Dermis blood vessel endothelial cell (primary cell): ENCODE measurements around the gene AHCYL2. TPM values are rescaled to one million over a fixed set of nuclear protein-coding genes. Genes with fewer than 3 reads are reported as not detected.
A peak's percentile ranks its signal among the peaks of the same experiment; 100 is the strongest.
"Not testable (repeated sequence)": the region's sequence is repeated elsewhere in the genome, so short reads cannot be mapped to it uniquely, and the experiment has no call there.

ENCODE experiments used
- DNase-seq: peaks from one replicate; pipeline ENCODE4 v3.0.0; 2010
- total RNA-seq: library from RNA; depleted of rRNA; stranded (reverse); fragments of >200 nt; gene quantifications from 2 replicates; pipeline ENCODE4 v1.2.3, GENCODE V29; 2014

Gene AHCYL2
- total RNA-seq, 1 donor from 2014 or later = 20.9 TPM

DNA sequence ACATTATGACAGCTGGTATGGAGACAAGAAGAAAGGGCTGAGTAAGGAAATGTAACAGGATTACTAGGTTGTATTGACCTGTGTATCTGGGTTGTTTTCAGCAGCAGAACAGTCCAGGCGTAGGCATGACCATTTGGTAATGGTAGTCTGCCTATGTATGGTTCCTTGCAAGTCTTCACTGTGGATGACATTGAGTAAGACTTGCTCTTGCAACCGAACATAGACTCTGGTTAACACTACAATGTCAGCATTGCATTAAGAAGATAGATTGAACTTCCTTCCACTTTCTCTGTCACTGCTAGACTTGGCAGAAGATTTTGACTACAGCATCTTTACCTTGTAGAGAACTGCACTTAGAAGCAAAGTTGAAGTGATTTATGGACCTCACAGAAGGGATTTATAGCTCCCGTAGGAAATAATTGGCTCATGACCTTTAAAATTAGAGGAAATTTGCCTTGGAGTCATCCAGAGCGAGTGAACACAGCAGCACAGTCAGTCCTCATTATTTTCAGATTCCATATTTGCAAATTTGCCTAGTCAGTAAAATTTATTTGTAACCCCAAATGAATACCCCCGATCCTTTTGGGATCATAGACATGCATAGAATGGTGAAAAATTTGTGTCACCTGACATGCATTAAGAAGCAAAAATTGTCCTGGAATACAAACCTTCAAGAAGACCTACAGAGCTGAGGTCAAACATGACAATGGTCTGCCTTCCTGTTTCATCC lies 129.8 kb downstream of the AHCYL2 start:
- no peak for DNase-seq

DNA sequence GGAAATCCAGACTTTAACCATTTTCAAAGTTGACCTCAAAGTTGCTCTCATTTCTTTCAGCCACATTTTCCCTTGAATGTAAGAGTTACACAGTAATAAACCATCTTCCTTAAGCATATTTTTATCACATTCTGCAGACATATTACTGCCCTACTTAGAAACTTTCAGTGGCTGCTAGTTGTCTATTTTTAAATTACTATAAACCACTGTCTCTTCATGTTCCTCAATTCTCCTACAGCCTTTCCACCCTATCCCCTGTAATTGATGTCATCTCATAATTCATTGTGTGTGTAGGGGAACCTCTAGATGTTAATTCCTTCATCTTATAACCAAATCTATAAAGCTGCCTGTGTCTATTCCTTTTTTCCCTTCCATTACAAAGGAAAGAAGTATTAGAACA lies 131.3 kb downstream of the AHCYL2 start:
- no peak for DNase-seq

GRCh38 chr7:129359176-129359575 lies 134.3 kb downstream of the AHCYL2 start:
- no peak for DNase-seq

GRCh38 chr7:129359638-129360037 lies 134.8 kb downstream of the AHCYL2 start:
- DNase-seq = no peak

DNA sequence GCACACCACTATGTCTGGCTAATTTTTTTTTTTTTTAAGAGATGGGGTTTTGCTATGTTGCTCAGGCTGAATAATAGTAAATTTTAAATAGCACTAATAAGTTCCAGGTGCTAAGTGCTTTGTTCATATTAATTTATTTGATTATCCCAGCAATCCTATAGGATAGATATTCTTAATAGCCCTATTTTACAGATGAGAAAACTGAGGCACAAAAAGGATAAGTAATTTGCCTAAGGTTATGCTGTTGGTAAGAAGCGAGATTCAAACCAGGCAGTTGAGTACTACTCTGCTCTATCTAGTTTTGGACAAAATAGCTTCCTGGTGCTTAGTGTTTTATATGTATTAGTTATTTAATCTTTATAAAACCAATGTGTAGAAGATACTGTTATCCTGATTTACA lies 136.9 kb downstream of the AHCYL2 start:
- DNase-seq = no peak

DNA sequence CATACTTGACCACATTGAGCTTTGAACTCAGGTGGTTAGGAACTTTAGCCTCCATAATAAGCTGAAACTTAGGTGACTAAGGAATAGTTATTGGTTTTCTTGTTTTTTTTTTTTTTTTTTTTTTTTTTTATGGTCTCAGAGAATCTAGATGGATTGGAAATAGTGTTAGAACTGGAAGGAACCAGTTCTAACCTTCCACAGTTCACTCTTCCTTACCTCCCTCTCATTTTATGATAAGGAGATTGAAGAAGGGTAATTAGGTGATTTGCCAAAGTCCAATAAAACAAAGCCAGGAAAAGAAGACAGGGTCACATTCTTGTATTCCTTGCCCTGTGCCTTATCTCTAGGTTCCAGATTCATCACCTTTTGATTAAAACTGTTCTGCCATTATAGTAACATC lies 137.7 kb downstream of the AHCYL2 start:
- no peak for DNase-seq

- DNase-seq = no peak
Observed at GRCh38 chr7:129367349-129367699, 142.5 kb downstream of the AHCYL2 start.

- peak; percentile 85 for DNase-seq
Observed at GRCh38 chr7:129367700-129368388, 143.0 kb downstream of the AHCYL2 start.

DNA sequence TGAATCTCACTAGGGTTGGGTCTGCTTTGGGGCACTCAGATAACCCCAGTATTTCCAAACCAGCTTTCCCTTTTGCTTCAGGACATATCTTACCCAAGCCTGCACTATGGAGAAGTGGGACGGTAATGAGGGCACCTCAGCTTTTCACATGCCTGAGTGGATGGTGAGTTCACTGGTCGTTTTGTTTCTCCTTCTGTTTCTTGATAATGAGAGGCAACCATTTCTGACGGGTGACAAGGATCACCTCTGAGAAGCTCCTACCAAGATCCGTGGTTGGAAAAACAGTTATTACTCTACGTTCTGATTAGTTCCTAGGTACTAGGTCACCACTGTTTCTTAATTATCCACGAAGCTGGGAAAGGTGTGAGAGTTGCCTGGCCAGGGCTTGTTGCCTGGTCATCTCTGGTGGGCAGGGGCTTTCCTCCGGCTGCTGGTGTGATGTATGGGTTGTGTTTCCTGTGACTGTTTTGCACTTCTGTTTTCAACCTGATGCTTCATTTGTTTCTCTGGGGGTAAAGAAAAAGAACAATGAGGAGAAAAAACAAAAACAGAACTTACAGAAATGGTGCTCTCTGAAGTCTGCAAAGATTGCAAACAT lies 143.7 kb downstream of the AHCYL2 start:
- peak; percentile 20 for DNase-seq

- DNase-seq = not testable (repeated sequence)
Observed at GRCh38 chr7:129369447-129369846, 144.6 kb downstream of the AHCYL2 start.

- no peak for DNase-seq
Observed at GRCh38 chr7:129370812-129371211, 146.0 kb downstream of the AHCYL2 start.

DNA sequence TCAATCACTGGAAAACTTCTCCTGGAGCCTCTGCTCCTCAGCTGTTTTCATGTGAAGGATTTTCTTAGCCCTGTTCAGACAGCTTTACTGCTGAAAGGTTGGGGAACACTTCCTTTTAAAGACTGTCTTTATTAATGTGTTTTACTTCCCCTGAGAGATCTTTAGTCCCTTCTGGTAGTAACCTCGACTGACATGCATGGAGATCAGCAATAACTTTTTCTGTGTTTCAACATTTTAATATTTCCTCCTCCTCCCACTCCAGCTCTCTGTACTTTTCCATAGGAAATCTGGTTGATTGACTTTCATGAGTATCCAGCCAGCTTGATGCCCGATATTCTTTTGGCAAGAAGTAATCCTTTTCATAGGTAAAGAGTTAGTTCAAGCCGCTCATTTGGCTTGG lies 146.7 kb downstream of the AHCYL2 start:
- DNase-seq = no peak

- DNase-seq = no peak
Observed at GRCh38 chr7:129373651-129374428, 149.0 kb downstream of the AHCYL2 start.

GRCh38 chr7:129375141-129375938 lies 150.5 kb downstream of the AHCYL2 start:
- DNase-seq = no peak

GRCh38 chr7:129376076-129376777 lies 151.4 kb downstream of the AHCYL2 start:
- DNase-seq = peak; percentile 65

- peak; percentile 49 for DNase-seq
Observed at GRCh38 chr7:129376778-129377700, 152.2 kb downstream of the AHCYL2 start.

- DNase-seq = no peak
Observed at GRCh38 chr7:129381710-129382484, 157.1 kb downstream of the AHCYL2 start.

DNA sequence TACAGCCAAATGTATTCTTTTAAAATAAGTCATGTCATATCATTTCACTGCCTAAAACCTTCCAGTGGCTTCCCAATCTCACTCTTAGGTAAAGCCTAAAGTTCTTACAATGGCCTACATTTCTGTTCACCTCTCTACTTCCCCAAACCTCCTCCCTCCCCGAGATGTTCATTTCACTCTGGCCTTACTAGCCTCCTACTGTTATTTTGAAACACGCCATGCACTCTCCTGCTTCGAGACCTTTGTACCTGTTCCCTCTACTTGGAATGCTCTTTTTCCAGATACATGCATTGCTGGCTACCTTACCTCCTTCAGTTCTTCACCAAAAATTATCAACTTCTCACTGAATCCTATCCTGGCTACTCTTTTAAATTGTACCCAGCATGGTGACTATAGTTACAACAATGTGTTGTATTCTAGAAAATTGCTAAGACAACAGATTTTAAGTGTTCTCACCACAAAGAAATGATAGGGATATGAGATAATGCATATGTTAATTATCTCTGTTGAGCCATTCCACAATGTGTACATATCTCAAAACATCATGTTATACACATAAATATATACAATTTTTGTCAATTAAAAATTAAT lies 158.8 kb downstream of the AHCYL2 start:
- no peak for DNase-seq

DNA sequence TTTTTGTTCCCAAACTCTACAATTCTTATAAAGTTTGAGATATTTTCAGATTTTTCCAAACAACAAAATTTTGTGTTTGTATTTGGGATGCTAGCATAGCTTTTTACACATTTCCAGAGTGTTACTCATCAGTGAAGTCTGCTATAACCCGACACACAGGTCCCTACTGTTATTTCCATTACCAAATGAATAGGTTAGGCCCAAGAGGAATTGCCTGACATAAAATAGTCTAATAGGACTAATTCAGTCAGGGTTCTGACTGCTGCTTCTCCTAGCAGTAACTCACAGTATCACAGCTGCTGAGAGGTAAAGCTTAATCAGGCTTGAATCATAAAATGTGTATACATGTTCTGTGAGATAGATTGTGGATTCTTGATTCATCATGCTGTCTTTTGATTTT lies 160.3 kb downstream of the AHCYL2 start:
- DNase-seq = no peak
